ENCODE measurements around the gene AAMP.

DNA sequence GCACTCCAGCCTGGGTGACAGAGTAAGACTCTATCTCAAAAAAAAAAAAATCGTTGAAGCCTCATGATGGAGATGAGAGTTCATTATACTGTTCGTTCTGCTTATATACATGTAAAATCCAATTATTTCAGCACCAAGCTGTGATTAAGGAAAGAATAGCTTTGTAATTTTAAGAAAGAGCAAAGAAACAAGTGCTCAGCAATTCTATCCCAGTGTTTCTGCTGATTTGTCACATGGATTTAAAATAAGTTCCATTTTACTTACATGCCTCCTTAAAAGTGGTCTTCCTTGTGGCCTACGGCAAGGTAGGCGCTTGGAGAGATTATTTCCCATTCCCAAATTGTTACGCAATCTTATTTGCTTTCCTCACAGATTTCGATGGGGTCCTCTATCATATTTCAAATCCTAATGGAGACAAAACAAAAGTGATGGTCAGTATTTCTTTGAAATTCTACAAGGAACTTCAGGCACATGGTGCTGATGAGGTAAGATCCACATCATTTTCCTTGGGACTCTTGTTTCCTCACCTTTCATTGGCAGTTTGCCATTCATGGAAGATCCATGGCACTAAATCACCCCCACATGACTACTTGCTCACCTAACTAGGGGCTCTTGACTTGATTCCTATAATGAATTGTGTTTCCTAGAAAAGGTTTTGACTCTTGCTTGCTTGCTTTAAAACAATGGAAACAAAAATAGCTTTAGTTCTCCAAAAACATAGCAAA is 41.4 kb downstream of the AAMP start:
- TF ChIP-seq, protein P1, sequence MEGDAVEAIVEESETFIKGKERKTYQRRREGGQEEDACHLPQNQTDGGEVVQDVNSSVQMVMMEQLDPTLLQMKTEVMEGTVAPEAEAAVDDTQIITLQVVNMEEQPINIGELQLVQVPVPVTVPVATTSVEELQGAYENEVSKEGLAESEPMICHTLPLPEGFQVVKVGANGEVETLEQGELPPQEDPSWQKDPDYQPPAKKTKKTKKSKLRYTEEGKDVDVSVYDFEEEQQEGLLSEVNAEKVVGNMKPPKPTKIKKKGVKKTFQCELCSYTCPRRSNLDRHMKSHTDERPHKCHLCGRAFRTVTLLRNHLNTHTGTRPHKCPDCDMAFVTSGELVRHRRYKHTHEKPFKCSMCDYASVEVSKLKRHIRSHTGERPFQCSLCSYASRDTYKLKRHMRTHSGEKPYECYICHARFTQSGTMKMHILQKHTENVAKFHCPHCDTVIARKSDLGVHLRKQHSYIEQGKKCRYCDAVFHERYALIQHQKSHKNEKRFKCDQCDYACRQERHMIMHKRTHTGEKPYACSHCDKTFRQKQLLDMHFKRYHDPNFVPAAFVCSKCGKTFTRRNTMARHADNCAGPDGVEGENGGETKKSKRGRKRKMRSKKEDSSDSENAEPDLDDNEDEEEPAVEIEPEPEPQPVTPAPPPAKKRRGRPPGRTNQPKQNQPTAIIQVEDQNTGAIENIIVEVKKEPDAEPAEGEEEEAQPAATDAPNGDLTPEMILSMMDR (IDR thresholded peaks at IDR 0.05) = no peak
- TF ChIP-seq POLR2A (IDR thresholded peaks at IDR 0.05) = no peak
